Measurements from ENCODE around the gene NPPB. TPM values are rescaled to one million over a fixed set of nuclear protein-coding genes. Genes with fewer than 3 reads are reported as not detected.

NPPB gene
- total and polyA plus RNA-seq, 9 of the 15 experiments (the other 6 are each of a cell fraction or from before 2014, with no cell fraction given) = not detected

- TF ChIP-seq JUND (IDR thresholded peaks at IDR 0.05; ENCODE audit: borderline replicate concordance, low read depth, low read length) (peak; percentile 78), JUND (tag; IDR thresholded peaks at IDR 0.05; ENCODE audit: borderline replicate concordance, low read depth, low read length) (peak; percentile 84), IRF2 (CRISPR knock-in tag; IDR thresholded peaks at IDR 0.05) (no peak), BHLHE40 (IDR thresholded peaks at IDR 0.05; ENCODE audit: low read length) (peak; percentile 91), CHD1 (IDR thresholded peaks at IDR 0.05; ENCODE audit: low read length) (peak; percentile 42), PTRF (tag; IDR thresholded peaks at IDR 0.05) (0 out of 2 replicates have a peak, but pooled peaks have one; percentile 37), ETV5 (CRISPR knock-in tag; IDR thresholded peaks at IDR 0.05; ENCODE audit: low read depth) (0 out of 2 replicates have a peak, but pooled peaks have one; percentile 28), MAX (CRISPR knock-in tag; IDR thresholded peaks at IDR 0.05) (peak; percentile 81), PTTG1 (tag; IDR thresholded peaks at IDR 0.05; ENCODE audit: low read depth) (0 out of 2 replicates have a peak, but pooled peaks have one; percentile 46), ZFX (CRISPR knock-in tag; IDR thresholded peaks at IDR 0.05) (peak; percentile 6; the same call in 1 of the 2 replicates), ELF2 (CRISPR knock-in tag; IDR thresholded peaks at IDR 0.05) (0 out of 2 replicates have a peak, but pooled peaks have one; percentile 14), ZNF143 (CRISPR knock-in tag; IDR thresholded peaks at IDR 0.05) (peak; percentile 49), NRF1 (conservative IDR thresholded peaks at IDR 0.05 in 1 of 2, IDR thresholded peaks at IDR 0.05 in 1 of 2) (0 out of 4 replicates have a peak, but pooled peaks of 1 of the 2 experiments have one; percentile 13), ZNF280B (CRISPR knock-in tag; IDR thresholded peaks at IDR 0.05) (no peak), ZNF134 (CRISPR knock-in tag; conservative IDR thresholded peaks at IDR 0.05) (no peak), ZBTB11 (CRISPR knock-in tag; IDR thresholded peaks at IDR 0.05) (peak in 1 of 3 experiments; percentile 59; a peak in 2 of 6 replicates), GATA2 (CRISPR knock-in tag; IDR thresholded peaks at IDR 0.05) (0 out of 2 replicates have a peak, but pooled peaks have one; percentile 14), ZNF311 (CRISPR knock-in tag; IDR thresholded peaks at IDR 0.05) (no peak; the same call in 1 of the 2 replicates), MNT (conservative IDR thresholded peaks at IDR 0.05) (0 out of 4 replicates have a peak, but pooled peaks have one; percentile 26 to 32)
These were observed 17.2 kb downstream of the NPPB start (continued) for GRCh38 chr1:11841245-11842153.

Data from K562 (cell line).